ENCODE measurements around the gene PRRX2. TPM values are rescaled to one million over a fixed set of nuclear protein-coding genes. Genes with fewer than 3 reads are reported as not detected.
A peak's percentile ranks its signal among the peaks of the same experiment; 100 is the strongest.

The PRRX2 gene
- total and polyA plus RNA-seq, 9 of the 15 experiments (the other 6 are each of a cell fraction or from before 2014, with no cell fraction given): 0.21 TPM; not detected in 8

DNA sequence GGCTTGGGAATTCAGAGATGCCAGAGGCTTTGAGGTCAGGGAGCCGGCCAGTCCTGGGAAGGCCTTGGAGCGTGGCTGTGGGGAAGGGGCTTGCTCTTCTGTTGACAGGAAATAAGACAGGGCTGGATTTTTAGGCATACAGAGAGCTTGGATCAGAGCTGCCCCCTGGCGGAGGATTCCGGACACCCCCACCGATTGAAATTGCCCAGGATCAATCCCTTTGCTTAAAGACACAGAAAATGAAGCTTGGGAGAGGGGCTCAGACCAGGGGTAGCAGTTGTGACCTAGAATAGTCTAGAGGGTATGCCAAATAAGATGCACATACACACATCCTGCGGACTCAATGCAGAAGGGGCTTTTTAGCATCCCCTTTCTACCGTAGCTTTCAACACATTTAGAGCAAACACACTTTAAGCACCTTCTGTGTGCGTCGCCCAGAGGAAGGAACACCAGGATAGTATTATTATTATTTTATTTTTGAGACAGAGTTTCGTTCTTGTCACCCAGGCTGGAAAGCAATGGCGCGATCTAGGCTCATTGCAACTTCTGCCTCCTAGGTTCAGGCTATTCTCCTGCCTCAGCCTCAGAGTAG lies 41.2 kb upstream of the PRRX2 start (continued):
- TF ChIP-seq, protein P1, sequence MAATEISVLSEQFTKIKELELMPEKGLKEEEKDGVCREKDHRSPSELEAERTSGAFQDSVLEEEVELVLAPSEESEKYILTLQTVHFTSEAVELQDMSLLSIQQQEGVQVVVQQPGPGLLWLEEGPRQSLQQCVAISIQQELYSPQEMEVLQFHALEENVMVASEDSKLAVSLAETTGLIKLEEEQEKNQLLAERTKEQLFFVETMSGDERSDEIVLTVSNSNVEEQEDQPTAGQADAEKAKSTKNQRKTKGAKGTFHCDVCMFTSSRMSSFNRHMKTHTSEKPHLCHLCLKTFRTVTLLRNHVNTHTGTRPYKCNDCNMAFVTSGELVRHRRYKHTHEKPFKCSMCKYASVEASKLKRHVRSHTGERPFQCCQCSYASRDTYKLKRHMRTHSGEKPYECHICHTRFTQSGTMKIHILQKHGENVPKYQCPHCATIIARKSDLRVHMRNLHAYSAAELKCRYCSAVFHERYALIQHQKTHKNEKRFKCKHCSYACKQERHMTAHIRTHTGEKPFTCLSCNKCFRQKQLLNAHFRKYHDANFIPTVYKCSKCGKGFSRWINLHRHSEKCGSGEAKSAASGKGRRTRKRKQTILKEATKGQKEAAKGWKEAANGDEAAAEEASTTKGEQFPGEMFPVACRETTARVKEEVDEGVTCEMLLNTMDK (IDR thresholded peaks at IDR 0.05; ENCODE audit: borderline replicate concordance, insufficient read depth, low read depth, low read length, poor library complexity, severe bottlenecking): peak; percentile 4
- TF ChIP-seq RFX5 (IDR thresholded peaks at IDR 0.05; ENCODE audit: low read depth, low read length): no peak
- no peak for TF ChIP-seq ZNF224 (CRISPR knock-in tag; IDR thresholded peaks at IDR 0.05)
- TF ChIP-seq, protein P2, sequence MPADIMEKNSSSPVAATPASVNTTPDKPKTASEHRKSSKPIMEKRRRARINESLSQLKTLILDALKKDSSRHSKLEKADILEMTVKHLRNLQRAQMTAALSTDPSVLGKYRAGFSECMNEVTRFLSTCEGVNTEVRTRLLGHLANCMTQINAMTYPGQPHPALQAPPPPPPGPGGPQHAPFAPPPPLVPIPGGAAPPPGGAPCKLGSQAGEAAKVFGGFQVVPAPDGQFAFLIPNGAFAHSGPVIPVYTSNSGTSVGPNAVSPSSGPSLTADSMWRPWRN (IDR thresholded peaks at IDR 0.05; ENCODE audit: low read depth): no peak
- no peak for TF ChIP-seq SAFB2 (IDR thresholded peaks at IDR 0.05; ENCODE audit: borderline replicate concordance, low read depth, low read length, severe bottlenecking)
- 0 out of 2 replicates have a peak, but pooled peaks have one; percentile 44 for TF ChIP-seq KAT7 (CRISPR knock-in tag; IDR thresholded peaks at IDR 0.05; ENCODE audit: borderline replicate concordance)
- TF ChIP-seq, protein P3, sequence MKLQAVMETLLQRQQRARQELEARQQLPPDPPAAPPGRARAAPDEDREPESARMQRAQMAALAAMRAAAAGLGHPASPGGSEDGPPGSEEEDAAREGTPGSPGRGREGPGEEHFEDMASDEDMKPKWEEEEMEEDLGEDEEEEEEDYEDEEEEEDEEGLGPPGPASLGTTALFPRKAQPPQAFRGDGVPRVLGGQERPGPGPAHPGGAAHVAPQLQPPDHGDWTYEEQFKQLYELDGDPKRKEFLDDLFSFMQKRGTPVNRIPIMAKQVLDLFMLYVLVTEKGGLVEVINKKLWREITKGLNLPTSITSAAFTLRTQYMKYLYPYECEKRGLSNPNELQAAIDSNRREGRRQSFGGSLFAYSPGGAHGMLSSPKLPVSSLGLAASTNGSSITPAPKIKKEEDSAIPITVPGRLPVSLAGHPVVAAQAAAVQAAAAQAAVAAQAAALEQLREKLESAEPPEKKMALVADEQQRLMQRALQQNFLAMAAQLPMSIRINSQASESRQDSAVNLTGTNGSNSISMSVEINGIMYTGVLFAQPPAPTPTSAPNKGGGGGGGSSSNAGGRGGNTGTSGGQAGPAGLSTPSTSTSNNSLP (IDR thresholded peaks at IDR 0.05; ENCODE audit: borderline replicate concordance, low read depth, low read length): 0 out of 2 replicates have a peak, but pooled peaks have one; percentile 41
- no peak for TF ChIP-seq POLR2A (conservative IDR thresholded peaks at IDR 0.05)
- no peak for TF ChIP-seq FOSL1 (tag; conservative IDR thresholded peaks at IDR 0.05)
- no peak for TF ChIP-seq DMBX1 (CRISPR knock-in tag; IDR thresholded peaks at IDR 0.05; ENCODE audit: borderline replicate concordance)
- TF ChIP-seq, protein P4, sequence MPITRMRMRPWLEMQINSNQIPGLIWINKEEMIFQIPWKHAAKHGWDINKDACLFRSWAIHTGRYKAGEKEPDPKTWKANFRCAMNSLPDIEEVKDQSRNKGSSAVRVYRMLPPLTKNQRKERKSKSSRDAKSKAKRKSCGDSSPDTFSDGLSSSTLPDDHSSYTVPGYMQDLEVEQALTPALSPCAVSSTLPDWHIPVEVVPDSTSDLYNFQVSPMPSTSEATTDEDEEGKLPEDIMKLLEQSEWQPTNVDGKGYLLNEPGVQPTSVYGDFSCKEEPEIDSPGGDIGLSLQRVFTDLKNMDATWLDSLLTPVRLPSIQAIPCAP (CRISPR knock-in tag; IDR thresholded peaks at IDR 0.05; ENCODE audit: borderline replicate concordance): no peak
- TF ChIP-seq, protein P5, sequence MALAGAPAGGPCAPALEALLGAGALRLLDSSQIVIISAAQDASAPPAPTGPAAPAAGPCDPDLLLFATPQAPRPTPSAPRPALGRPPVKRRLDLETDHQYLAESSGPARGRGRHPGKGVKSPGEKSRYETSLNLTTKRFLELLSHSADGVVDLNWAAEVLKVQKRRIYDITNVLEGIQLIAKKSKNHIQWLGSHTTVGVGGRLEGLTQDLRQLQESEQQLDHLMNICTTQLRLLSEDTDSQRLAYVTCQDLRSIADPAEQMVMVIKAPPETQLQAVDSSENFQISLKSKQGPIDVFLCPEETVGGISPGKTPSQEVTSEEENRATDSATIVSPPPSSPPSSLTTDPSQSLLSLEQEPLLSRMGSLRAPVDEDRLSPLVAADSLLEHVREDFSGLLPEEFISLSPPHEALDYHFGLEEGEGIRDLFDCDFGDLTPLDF (CRISPR knock-in tag; IDR thresholded peaks at IDR 0.05): no peak
- TF ChIP-seq YY1 (IDR thresholded peaks at IDR 0.05; ENCODE audit: borderline replicate concordance in 1 of 3, control insufficient read depth in 1 of 3, extremely low read depth in 1 of 3, insufficient read depth in 3 of 3, insufficient read length in 1 of 3, insufficient replicate concordance in 2 of 3, low read depth in 1 of 3, low read length in 2 of 3): no peak
- TF ChIP-seq, protein P6, sequence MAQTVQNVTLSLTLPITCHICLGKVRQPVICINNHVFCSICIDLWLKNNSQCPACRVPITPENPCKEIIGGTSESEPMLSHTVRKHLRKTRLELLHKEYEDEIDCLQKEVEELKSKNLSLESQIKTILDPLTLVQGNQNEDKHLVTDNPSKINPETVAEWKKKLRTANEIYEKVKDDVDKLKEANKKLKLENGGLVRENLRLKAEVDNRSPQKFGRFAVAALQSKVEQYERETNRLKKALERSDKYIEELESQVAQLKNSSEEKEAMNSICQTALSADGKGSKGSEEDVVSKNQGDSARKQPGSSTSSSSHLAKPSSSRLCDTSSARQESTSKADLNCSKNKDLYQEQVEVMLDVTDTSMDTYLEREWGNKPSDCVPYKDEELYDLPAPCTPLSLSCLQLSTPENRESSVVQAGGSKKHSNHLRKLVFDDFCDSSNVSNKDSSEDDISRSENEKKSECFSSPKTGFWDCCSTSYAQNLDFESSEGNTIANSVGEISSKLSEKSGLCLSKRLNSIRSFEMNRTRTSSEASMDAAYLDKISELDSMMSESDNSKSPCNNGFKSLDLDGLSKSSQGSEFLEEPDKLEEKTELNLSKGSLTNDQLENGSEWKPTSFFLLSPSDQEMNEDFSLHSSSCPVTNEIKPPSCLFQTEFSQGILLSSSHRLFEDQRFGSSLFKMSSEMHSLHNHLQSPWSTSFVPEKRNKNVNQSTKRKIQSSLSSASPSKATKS (CRISPR knock-in tag; IDR thresholded peaks at IDR 0.05): no peak
- TF ChIP-seq HSF4 (CRISPR knock-in tag; IDR thresholded peaks at IDR 0.05; ENCODE audit: borderline replicate concordance): no peak
- TF ChIP-seq NFRKB (IDR thresholded peaks at IDR 0.05; ENCODE audit: low read depth): no peak
- TF ChIP-seq XRCC3 (IDR thresholded peaks at IDR 0.05): no peak

All from K562 (cell line).